Activated T-cell treated with anti-CD3 and anti-CD28 coated beads for 4 hours (primary cell): ENCODE results near the gene PRR16.

Experiments used
- DNase-seq: peaks from one replicate; pipeline ENCODE4 v3.0.0-alpha.2; 2020

Gene PRR16

DNA sequence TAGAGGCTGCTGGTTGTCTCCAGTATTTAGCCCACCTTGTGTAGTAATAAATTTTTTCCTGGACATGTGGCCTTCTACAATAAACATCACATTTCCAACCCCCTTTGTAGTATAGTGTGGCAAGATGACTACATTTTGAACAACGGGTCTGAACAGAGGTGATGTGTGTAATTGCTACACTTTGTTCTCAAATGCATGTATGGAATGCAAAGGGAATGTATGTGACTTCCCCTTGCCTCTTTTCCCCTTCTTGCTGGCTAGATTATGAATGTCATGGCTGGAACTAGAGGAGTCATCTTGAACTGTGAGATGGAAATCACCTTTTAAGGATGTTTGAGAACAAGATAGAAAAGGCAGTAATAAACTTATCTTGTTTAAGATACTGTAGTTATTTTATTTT is 54.5 kb downstream of the PRR16 start:
- DNase-seq: no peak

DNA sequence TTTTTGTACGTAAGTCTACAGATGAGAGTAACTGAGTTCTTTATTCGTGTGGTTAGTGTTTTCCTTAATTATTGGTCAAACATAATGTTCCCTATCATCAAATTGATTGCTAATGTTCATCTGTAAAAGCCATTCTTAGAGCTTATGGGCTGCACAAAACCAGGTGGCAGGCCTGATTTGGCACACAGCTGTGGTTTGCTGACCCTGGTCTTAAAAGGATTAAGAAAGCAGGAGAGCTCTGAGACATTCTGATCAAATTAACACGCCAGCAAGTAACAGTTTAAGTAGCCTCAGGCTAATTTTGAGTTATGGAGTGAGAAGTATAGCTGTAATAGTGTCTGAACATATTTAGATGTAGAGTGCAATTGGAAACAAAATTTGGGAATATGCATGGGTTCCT is 63.2 kb downstream of the PRR16 start:
- no peak for DNase-seq

DNA sequence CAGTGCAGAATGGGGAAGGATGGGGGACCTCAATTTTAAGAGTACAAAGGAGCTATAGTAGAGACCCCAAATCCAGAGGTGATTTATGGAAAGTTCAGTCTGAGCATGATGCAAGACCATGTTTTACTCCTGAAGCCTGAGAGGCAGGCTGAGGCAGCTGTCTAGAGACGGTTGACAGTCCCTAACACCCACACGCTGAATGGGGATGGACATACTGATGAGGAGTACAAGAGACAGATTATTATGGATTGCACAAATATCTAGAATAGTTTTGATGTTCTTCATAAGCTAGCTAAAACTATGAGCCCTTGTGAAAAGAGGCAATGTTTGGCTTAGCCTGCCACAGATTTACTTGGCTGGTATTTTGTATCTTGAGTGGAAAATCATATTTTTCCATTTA is 64.5 kb downstream of the PRR16 start:
- DNase-seq: no peak

DNA sequence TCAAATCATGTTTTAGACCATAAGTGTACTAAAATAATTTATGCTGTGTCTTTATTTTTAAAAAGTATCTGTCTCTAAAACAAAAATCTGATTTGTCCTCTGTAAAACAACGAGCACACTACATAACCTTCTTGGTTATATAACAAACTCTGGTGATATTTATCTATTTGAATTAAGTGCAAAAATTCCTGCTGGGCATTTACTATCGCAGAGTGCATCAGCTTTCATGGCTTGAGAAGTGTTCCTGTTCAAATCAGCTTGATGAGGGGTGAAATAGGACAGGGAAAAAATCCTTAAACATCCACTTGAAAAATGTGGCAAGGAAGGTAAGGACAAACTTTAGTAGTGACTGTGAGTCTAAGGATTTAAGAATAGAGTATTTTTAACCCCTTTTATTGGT is 65.3 kb downstream of the PRR16 start:
- no peak for DNase-seq

DNA sequence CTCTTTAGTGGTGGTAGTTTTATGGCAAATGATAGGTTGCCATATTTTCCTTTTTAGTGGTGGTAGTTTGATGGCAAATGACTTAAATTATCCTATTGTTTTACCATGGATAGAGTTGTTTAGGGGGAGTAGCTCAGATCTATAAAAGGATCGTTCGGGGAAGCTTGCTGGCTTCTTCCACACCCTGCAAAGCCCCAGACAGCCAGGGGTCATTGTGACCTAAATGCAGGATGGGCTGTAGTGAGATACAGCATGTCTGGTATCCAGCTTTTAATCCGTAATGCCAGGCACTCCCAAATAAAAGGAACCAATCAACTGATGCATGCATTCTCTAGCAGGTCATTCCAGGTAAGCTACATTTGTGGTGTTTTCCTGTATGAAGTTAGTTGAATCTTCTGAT is 67.1 kb downstream of the PRR16 start:
- DNase-seq: no peak

DNA sequence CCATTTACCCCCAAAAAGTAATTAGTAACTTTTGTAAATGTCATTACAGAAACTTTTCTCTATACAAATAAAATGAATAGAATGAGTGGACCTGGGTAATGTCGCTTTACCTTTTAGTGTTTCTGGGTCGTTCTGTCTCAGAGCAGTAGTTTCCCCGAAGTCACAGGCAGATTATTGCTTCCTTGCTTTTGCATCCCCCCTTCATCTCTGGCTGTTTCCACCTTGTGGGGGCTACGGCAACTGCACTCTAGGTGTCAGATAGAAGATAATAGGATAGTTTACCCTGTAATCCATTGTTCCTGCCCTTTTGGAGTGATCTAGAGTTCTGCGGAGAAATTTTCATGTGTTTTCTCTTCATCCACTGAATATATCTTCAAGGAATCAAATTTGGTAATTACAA is 68.7 kb downstream of the PRR16 start:
- DNase-seq: no peak

DNA sequence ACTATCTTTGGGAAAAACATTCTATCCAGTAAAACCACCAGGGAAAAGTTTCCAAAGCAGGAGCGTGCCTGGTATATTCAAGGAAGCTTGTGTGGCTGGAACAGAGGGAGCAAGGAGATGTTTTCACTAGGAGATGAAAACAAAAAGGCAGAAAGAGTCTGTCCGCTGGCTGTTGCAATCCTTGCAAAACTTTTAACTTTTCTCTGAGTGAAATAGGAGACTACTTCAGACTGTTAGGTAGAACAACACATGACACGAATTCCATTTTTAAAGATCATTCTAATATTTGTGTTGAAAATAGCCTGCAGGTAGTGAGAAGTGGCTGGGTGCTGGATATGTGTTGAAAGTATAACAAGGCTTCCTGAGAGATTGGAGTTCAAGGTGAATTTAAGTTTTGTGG is 69.5 kb downstream of the PRR16 start:
- DNase-seq: no peak

DNA sequence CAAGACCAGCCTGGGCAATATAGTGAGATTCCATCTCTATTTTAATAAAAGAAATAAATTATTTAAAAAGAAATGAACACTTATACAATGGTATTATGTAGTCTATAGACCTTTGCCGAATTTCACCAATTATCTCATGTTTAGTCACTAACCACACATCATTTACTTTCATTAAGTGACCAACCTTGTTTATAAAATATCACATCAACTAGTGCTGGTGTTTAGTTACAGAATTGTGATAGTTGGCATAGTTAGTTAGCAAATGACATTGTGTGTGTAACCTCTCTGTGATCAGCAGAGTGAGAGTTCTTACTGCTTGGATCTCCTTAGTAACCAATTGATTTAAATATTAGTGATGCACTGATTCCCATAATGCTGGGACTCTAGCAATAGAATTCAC is 71.8 kb downstream of the PRR16 start:
- DNase-seq: no peak

DNA sequence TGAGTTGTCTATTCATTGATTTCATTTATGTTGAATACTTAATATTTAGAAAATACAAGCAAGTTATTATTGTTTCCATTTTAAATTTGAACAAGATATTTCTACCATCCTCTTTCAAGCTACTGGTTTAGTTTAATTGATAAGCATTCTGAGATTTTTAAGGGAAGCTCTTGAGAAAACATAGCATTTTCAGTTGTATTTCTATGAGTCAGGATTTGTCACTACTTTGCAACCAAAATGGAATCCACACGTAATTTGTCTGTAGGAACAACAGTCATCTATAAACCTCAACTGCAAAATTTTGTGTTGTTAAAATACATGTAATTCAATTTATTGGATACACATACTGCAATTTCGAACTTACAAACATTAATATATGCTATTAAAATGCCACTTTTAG is 74.0 kb downstream of the PRR16 start:
- no peak for DNase-seq

DNA sequence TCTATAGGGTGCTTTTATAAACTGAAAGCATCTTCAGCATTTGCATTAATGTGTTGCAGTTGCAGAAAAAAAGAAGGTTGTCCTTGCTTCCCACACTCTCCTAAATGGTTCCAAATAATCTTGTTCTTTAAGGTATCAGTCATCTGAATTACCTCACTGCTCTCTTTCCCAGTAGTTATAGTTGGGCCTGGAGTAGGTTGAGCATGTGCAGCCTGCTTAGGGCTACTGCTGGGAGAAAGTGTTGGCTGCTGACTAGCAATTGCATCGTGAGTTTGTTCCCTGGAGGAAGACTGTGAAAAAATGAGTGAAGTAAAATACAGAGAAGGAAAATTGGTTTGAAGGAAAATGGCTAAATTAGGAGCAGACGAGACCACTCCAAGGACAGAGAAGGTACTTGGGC is 74.5 kb downstream of the PRR16 start:
- no peak for DNase-seq

DNA sequence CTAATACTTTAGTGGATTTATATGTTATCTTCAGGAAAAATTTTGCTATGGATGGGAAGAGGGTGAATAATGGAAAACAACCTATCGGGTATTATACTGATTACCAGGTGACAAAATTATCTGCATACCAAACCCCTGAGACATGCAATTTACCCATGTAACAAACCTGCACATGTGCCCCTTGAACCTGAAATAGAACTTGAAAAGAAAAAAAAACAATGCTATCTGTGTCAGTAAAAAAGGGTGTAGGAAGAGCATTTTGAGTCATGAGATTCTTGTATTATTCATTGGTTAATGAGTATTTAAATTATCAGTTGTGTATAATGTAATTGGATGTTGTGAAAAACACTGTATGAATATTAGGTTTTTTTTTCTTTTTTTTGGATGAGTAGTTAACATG is 75.4 kb downstream of the PRR16 start:
- DNase-seq: no peak

DNA sequence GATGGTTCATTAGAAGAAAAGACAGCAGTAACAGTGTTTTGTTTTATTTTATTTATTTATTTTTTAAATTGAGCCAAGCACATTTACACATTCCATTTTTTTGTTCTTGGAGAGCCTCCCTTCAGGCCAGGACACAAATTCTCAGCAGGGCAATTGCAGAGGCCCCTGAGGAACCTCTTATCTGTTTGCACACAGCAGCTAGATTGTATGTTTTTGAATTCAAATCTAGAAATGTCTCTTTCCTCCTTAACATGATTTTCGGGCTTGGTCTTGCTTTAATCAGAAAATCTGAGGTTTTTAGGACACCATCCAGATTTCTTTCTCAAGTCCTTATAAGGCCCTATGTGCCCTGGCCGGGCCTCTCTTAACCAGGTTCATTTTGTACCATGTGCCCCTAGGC is 76.0 kb downstream of the PRR16 start:
- no peak for DNase-seq

DNA sequence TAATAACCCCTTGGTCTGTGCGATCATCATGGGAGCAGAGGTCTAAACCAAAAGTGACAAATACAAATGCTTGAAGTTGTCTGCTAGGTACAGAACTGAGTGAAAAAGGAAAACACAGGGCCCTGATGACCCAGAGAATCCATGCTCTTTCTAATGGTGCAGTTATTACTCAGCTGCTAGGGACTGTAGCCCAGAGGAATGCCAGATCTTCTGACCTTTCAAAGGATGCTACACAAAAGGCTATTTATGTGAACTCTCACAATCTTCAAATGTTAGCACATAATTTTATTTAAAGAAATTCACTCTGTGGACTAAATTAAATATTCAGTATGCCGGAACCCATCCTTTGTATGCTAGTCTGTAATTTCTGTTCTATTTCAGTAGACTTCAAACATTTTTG is 79.9 kb downstream of the PRR16 start:
- no peak for DNase-seq

DNA sequence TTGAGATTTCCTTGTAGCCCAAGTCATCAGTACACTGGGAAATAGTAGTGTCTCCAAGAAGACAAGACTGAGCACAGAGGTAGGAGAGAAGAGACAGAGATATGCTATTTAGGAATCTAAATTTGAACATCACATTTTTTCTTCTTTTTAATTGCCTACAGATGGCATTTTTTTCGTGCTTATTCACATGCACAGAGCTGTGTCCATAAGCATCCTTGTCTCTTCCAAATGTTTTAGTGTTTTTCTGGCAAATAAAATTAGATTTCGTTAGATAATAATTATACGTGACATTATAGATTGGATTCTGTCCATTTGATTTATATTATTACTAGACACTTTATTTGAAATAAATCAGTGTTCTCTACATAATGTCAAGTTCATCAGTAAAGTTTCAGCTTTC is 80.9 kb downstream of the PRR16 start:
- DNase-seq: no peak

DNA sequence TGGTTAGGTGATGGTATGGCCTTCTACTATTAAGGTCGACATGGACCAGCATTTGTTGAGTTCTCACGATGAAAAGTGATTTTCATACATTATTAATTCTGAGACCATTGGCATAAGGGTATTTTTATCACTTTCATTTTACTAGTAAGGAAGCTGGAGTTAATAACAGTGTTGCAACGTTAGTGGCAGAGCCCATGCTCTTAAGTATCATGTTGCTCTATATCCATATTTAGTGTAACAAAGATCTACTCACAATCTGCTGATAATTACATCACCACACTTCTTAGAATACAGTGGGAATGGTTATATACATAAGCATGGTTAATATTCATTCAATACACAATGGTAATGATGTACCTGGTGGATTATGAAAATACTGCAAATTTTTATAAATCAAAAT is 81.9 kb downstream of the PRR16 start:
- DNase-seq: no peak

DNA sequence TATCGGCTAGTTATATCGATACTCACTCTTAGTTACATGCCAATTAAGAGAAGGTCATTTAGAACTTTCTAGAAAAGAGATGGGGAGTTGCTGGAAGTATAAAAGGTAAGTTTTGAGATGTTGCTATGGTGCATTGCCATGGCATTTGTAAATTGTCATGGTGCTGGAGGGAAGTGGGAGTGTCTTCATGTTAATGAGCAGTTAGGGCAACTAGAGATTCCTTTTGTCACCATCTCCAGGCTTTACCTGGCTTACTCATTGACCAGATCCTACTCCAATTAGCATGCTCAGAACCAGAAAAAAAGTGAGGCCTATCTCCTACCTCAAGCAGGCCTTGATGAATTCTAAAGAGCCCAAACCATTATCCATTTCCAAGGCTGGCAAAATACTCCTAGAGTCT is 82.8 kb downstream of the PRR16 start:
- DNase-seq: no peak

DNA sequence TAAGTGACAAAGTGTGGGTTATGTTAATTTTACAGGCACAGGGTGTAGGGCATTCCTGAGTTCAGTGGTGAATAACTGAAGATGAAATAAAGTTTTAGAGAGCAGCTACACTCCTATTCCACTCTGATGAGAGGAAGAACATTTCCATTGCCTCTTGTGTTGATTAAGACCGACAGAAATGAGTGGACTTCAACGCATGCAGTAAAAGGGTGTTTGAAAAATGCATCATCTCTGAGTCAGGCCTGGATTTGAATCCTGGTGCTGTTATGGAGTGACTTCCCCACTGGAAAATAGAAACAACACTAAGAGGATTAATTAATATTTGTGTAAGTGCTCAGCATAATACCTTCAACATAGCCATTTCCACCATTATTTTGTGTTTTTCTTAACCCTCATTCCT is 86.3 kb downstream of the PRR16 start:
- no peak for DNase-seq

DNA sequence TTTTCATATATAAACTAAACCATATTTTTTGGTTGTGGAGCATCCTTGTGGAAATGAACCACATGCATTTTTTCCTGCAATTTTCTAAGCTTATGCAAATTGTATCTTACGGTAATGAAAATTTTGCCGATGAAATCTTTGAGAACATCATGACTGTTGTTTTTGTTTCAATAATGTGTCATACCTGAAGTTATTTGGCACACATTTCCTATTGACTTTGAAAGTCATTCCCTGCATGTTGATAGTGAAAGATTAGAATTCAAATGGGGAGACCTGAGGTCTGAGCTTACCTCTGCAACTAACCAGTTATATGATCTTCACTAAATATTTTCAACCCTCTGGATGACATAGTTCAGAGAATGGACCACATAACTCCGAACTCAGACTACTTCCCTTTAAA is 88.5 kb downstream of the PRR16 start:
- no peak for DNase-seq

DNA sequence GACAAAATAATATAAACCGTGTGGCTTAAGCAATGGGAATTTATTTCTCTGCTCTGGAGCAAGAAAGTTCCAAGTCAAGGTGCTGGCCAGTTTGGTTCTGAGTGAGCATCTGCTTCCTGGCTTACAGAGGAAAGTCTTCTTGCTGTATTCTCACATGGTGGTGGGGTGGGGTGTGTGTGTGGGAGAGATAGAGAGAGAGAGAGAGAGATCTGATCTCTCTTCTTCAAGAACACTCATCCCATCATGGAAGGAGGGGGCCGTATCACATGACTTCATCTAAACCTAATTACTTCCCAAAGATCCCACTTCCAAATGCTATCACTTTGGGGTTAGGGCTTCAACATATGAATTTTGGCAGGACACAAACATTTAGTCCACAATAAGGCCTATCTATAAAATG is 91.2 kb downstream of the PRR16 start:
- no peak for DNase-seq

DNA sequence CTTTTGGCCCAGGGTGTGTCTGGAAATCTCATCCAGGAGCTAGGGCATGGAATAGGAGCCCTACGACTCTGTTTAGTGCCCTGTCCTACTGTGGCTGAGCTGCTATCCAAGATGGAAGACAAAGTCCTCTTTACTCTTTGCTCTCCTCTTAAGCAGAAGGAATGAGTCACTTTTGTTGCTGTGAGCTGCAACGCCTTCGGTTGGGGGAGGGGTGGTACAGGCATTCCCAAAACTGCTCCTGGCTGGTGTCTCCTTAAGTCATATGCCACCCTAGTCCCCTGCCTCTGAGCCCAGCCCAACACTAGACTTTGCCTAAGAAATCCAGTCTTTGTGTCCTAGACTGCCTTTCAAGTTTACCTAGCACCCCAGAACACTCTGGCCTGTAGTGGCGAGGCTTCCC is 99.9 kb downstream of the PRR16 start:
- DNase-seq: no peak

DNA sequence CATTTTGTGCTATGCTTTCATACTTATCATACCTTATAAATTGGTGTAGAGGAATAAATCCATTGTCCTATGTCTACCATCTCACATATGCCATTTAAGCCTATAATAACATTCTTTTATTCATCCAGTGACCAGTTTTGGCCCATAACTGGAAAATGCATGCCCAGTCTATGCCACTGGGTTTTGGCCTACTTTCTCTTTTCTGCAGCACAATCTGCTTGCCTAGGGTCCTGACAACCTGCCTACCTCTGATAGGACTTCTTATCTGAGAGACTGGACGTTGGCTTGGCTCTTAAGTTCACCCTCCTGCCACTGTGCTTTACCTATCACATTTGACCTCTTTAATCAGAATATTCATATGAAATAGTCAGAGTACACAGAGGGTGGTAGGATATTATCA is 103.0 kb downstream of the PRR16 start:
- no peak for DNase-seq

DNA sequence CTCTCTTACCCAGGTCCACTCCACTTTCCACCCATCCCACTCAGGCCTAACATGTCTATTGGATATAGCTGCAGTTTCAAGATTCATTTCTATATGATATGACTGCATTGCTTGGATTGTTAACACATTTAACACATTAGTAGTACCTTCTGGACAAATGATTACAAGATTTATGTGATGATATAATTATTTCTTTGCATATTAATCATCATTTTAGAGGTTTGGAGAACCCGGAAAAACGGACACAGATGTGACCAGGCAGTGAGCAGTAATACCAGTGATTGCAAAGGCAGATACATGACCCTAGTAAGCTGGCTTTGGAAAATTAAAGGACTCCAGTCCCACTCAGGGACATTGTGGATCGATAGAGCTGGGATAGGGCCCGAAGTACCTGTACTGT is 103.8 kb downstream of the PRR16 start:
- DNase-seq: no peak

DNA sequence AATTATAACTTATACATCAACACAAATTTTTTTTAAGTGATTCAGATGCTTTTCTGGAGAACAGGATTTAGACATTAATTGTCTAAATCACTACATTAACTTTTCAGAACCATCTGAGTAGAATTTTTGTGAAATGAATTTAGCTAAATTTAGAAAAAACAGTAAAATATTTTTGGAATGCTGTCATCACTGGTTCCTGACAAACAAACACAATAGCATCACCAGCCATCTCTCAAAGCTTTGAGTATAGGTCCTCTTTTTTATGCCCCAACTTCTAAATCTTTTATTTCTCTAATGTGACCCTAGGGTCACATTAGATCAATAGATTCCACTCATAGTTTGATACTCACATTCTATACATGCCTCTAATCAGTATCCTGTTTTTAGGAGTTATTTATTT is 104.6 kb downstream of the PRR16 start:
- no peak for DNase-seq

DNA sequence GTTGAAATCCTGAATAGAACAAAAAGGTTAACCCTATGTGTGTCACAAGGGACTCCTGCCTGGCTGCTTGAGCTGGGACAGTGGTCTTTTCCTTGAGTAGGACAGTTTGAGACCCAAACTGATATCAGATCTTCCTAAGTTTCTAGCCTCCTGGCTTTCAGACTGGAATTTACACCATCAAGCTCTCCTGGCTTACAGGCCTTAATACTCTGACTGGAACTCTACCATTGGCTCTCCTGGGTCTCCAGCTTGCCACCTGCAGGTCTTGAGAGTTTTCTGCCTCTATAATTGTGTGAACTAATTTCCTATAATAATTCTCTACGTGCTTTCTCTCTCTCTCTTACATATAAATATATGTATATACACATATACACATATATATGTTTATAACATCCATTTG is 112.5 kb downstream of the PRR16 start:
- DNase-seq: no peak

DNA sequence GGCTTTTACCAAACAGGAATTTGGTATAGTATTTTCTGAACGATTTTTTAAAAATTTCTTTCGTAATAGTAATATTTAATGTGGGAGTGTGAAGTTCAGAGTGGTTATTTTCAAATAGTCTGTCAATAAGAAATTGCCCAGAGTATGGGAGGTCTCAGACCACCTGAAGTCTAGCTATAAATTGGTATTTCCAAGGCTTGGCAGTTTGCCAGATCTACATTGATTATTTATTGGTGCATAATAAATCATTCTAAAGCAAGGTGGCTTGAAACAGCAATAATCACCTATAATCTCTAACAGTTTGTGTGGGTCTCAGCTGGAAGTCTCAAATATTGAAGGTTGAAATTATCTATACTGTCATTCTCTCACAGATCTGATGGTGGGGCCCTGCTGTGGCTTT is 118.5 kb downstream of the PRR16 start:
- DNase-seq: no peak

DNA sequence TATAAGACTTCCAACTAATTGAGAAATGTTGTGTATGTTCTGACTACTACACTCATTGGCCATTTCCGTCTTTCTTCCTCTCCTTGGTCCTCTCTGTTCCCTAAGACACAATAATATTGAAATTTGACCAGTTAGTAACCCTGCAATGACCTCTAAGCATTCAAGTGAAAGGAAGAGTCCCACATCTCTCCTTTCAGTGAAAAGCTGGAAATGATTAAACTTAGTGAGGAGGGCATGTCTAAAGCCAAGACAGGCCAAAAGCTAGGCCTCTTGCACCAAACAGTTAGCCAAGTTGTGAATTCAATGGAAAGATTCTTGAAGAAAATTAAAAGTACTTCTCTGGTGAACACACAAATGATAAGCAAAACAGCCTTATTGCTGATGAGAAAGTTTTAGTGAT is 122.5 kb downstream of the PRR16 start:
- no peak for DNase-seq

DNA sequence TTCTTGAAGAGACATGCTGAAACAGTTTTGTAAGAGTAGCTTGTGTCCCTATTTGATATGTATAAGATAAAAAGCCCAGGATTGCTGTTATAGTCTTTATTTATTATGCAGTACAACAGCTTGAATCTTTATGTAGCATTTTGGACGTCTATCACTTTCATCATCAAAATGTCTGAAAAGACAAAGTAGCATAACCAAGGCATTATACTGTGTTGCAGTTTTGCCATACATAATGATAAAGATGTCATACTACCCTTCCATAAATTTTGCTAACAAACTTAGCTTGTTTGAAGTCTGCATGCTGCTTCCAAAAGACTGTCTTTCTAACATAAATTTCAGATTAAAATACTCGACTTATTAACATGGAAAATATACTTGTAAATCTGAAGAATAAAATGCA is 127.8 kb downstream of the PRR16 start:
- DNase-seq: no peak
